SW 1271 (cell line): ENCODE results near the gene RTN1.

ENCODE experiments used
- DNase-seq, 2 experiments: peaks; one replicate each; lab custom pipeline; 2025; lab: John Stamatoyannopoulos, UW

The RTN1 gene

DNA sequence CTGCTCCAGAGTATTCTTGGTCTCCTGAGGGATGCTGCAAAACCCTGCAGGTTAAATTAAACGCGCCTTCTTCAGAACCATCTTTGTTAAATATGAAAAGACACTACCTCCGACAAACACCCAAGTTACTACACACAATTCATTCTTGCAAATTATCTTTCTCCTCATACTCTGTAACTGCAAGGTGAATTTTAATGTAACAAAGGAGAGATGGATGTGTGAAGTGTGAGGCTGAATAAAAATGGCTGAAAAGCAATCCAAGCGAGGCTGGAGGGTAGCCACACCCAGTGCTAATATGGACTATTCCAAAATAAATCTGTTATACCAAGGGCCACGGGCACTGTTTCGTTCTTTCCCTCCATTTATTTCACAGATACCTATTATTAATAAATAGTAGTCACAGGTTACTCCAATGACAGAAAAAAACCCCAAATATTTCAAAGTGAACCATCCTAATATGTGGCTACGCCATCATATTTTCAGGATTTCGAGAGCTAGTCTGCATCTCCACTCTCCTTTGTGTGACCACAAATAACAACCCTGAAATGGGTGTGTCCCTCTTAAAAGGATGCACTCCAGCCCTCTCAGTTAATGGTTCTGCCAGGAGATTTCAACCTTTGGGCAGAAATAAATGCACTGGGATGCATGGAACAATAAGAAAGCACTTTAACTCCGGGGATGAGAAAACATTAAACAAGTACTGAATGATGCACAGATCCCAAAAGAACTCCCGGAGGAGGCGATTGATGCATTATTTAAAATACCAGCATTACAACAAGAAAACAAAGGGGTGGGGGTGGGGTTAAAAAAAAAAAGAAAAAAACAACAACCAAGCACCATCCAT, 240.9 kb downstream of the RTN1 start:
- no peak for DNase-seq

- no peak for DNase-seq
Measured at GRCh38 chr14:59627011-59627520, 243.5 kb downstream of the RTN1 start.

DNA sequence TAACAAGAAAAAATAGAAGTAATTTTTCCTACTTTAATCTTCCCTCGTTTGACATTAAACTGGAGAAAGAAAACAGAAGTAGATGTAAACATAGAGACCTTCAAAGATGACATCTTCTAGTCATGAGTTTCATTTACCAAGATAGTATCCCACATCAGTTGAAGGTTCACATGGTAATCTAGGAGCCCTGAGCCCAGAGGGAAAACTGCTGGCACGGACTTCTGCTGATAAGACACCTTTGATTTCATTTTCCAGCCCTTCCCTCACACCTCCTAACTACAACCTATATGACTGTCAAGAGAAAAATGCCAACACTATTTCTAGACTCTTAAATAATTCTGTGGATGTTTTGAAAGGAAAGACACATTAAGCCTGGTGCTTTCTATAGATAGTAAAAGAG, 247.9 kb downstream of the RTN1 start:
- no peak for DNase-seq

- DNase-seq = no peak
Measured at GRCh38 chr14:59619061-59619460, 251.5 kb downstream of the RTN1 start.

DNA sequence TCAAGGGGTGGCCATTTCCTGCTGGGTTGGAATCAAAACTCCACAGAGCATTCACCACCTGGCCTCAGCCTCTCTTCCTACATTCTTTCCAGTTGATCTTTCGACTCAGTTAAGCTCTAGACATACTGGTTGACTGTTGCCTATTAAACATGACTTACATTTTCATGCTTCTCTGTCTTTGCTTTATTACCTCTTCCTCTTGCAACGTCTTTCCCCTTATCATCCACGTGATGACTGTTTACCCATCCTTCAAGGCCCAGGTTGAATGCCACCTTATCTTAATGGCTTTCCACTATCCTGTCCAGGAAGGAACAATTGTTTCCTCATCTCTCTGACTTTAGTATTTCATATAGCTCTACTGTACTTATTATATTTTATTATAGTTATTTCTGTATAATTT, 269.5 kb downstream of the RTN1 start:
- no peak for DNase-seq

DNA sequence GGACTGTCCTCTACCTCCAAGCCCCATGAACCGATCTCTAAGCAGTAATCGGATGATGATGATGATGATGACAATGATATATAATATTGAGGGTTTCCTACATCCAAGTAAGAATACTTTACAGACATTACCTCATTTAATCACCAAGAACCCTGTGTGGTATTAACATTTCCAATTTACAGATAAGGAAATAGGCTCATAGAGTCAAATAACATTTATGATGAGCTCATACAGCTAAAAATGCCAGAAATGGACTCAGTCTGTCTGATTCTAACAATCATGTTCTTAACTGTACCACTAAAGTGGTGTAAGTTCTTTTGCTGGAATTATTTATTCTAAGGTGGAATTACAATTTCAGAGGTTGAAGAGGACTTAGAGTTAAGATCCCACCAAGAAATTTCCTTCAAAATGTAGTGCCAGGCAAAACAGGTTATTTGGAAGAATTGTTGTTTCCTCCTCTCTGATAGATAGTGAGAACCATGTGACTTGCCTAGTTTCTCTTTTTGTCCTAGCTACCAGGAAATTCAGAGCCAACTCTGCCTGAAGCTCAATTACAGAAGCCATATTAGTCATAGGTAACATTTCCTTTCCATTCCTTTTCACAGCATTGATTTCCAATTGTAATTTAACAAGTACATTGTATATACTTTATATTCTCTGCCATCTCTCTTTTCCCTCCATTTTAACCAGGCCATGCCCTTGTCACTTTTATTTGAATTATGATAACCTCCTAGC, 270.2 kb downstream of the RTN1 start:
- DNase-seq = no peak

DNA sequence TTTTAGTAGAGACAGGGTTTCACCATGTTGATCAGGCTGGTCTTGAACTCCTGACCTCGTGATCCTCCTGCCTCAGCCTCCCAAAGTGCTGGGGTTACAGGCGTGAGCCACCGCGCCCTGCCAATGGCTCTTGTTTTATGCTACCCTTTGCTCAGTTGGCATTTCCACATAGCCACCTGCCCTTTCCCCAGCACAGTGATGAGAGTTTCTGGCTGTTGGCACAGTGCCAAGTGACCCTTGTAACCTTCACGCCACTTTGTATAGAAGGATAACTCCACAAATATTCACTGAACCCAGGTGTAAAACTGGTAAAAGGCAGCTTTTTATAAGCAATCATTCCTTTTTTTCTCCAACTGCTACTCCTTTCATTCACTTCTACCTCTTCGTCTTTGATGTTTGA, 275.5 kb downstream of the RTN1 start:
- no peak for DNase-seq

GRCh38 chr14:59591641-59592370, 278.8 kb downstream of the RTN1 start:
- DNase-seq = no peak

DNA sequence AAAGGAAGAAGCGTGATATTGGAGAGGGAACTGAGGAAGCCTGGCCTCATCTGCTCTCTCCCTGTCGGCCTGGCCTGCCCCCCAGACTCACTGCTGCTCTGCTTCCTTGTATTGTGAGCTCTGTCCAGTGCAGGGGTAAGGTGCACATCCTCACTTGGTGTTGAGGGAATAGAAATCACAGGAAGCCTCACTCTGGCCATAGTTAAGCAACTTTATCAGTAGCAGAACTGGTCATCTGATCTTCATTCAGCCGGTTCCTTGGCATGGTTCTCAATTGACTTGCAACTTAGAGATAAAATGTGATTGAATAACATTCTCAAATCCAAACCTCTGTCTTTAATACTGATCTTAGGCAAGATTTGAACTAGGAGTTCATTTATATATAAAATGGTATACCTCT, 282.5 kb downstream of the RTN1 start:
- DNase-seq = no peak

DNA sequence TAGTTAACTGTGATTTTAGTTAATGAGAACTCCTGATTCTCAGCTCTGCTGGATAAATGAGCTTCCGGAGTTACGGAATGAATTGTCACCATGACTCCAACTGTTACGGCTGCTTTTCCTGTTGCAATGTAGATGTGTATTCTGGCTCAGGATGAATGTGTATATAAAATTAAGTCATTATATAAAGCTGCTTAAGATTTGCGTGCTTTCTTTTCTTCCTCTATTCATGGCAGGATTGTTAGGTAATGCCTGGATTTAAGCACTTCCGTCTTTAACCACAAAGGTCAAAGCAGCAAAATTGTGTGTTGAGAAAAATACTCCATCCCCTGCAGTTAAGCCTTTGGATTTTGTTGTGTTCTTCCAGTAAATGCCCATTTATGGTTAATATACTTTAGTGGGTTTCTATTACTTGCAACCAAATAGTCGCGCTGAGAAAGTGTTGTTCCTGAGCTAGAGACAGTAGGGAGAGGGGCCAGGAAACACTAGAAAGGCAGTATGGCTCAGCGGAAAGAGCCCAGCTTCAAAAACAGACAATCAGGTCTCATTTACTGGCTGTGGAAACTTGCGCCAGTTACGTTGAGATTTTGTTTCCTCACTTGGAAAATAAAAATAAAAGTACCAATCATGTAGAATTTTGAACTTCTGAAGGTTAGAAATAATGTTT, 284.6 kb downstream of the RTN1 start:
- no peak for DNase-seq

- DNase-seq = no peak
Measured at GRCh38 chr14:59583755-59584154, 286.8 kb downstream of the RTN1 start.

- no peak for DNase-seq
Measured at GRCh38 chr14:59582845-59583509, 287.6 kb downstream of the RTN1 start.

DNA sequence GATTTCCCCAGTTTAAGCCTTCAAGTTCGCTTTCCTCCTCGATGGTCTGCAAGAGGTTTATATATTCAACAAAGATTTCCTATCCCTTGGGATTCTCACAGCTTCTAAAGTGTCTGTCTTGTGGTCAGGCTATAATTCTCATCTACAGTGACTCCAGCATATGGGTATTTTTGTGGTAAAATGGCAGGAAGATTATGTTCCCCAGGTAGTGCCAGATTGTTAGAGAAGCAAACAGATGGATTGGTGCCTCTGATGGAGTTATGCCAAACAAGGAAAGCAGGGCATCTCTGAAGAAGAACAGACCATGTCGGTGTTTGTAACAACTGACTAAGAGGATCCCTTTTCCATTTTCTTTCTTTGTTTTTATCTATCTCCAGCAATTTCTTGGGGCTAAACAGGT, 288.4 kb downstream of the RTN1 start:
- DNase-seq = no peak

GRCh38 chr14:59580911-59581310, 289.7 kb downstream of the RTN1 start:
- DNase-seq = no peak

DNA sequence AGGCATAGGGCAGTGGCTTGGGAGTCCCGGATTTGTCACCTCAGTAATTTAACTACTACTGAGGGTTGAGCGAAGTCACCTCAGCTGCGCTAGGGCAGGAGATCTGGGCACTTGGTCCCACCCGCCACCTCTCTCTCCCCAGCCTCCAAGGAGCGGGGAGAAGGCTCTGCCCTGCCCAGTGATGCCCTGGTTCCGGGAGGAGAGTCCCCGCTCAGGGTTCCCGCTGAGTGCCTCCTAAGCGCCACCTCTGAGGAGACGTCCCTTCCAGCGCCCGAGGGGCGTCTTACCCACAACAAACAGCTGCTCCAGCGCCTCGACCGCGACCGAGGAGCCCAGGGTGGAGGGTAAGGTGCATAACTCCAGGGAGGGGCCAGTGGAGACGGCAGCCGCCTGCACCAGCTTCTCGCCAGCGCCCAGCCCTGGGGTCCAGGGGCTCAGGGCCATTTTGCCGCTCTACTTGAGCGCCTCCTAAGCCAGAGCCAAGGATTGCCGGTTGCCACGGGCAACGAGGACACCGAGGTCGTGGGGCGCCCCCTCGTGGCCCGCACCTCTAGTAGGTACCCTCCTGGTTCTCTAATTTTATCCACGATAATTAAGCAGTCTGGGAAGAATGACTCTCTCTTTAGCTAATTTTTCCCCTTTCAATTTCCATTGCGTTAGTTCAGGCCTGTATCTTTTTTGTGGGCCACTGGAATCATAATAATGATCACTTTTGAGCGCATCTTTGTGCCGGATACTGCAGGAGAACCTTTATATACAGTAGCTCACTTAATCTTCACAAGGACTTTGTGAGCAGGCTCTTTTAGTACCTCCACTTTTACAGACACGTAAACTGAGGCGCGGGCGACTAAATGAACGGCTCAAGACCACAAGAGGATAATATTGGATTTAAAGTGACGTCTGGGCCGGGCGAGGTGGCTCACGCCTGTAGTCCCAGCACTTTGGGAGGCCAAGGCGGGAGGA, 294.0 kb downstream of the RTN1 start, which contains the start of gene CCDC175:
TSS of gene CCDC175 (minus strand) at position 481 of the 963 bp plus-strand sequence. CDS start at position 444, 37 bp downstream.
- DNase-seq = peak; percentile 6 to 24

DNA sequence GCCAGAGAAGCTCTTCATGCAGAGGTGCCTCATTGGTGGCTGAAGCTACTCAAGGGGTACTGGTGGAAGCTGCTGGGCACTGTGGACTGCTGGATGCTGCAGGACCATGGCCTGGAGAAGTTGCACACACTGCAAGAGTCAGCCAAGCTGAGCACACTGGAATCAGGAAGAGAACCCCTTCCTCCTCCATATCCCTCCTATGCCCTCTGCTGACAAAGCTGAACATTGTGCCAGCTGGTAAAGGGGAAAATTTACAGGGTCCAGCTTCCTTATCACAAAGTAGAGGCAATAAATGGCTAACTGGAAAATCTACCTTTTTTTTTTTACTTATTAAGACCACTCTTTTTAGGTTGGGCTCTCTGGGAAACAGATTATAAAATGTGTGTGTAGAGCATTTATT, 300.5 kb downstream of the RTN1 start:
- DNase-seq = peak in 1 of 2 experiments; percentile 6

GRCh38 chr14:59566725-59567124, 303.9 kb downstream of the RTN1 start:
- no peak for DNase-seq

DNA sequence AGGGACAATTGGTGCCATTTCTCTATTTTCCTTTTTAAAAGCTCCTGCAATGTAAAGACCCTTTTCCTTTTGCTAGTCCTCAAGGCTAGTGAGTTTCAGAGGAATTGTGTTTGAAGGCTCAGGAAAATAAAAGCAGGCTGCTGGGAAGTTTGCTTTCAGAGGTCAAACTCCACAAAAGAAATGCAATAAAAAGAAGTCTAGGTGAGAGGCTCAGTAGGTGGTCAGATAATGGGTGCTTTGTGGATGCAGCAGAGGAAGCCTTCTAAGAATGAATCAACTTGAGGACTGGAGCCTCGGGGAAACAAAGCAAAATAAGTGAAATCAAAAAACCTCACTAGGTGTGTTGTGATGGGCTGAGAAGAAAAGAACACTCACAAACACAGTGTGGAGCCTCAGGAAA, 304.3 kb downstream of the RTN1 start:
- DNase-seq = no peak

- DNase-seq = no peak
Measured at GRCh38 chr14:59565087-59565486, 305.5 kb downstream of the RTN1 start.

GRCh38 chr14:59564366-59564765, 306.2 kb downstream of the RTN1 start:
- DNase-seq = no peak
